Cardiac fibroblast (primary cell): ENCODE results near the gene GPN3.
"Not testable (repeated sequence)": the region's sequence is repeated elsewhere in the genome, so short reads cannot be mapped to it uniquely, and the experiment has no call there.

Experiments
- DNase-seq, 2 donors: peaks; one replicate each; pipeline versions ENCODE4 v3.0.0 to v3.0.0-alpha.2; 2010; ENCODE audit warnings: low read depth in 2 of 2
- H3K4me3 ChIP-seq, 2 donors: replicated peaks in 1 of 2; 1 replicate in 1 of 2; 2 replicates in 1 of 2; pipeline ENCODE4 v1.5.1; 2011; ENCODE audit warnings: low read depth in 2 of 2, low read length in 2 of 2, mild to moderate bottlenecking in 2 of 2, moderate library complexity in 1 of 2
- CTCF ChIP-seq: IDR thresholded peaks from one replicate; pipeline ENCODE4 v1.5.1; 2011; ENCODE audit warnings: low read depth, mild to moderate bottlenecking, low read length, inconsistent platforms

Gene GPN3

DNA sequence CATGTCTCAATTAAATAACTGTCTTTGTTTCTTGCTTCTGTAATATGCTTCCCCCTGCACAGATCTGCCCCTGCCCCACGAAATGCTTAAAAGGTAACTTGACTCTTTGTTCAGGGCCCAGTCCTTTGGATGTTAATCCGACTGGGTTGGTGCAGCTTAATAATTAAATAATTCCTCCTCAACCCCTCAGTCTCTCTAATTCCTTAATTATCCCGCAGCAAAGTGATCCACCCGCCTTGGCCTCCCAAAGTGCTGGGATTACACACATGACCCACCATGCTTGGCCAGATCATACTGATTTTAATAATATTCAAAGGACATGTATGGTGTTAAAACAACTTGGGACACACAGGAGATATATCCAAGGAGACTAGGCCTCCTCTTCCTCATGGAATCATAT lies 46.4 kb downstream of the GPN3 start:
- no peak overlapping the region for H3K4me3 ChIP-seq
- TF ChIP-seq CTCF, result no peak
- DNase-seq, result no peak

DNA sequence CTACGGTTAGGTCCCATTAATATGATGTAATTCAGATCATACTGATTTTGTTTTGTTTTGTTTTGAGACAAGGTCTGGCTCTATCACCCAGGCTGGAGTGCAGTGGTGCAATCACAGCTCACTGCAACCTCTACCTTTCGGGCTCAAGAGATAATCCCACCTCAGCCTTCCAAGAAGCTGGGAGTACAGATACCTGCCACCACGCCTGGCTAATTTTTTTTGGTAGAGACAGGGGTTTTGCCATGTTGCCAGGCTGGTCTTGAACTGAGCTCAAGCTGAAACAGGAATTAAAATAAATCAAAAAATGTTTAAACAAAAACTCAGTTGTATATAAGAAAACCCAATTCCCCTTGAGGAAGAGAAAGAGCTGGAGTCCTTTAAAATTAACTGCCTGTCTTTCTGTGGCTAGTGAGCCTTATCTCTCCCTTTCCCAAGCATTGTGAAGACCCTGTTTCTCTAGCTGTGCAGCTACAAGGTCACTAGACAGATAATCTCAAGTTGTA lies 46.8 kb downstream of the GPN3 start:
- TF ChIP-seq CTCF, result no peak
- no peak for DNase-seq
- H3K4me3 ChIP-seq, result no peak overlapping the region

DNA sequence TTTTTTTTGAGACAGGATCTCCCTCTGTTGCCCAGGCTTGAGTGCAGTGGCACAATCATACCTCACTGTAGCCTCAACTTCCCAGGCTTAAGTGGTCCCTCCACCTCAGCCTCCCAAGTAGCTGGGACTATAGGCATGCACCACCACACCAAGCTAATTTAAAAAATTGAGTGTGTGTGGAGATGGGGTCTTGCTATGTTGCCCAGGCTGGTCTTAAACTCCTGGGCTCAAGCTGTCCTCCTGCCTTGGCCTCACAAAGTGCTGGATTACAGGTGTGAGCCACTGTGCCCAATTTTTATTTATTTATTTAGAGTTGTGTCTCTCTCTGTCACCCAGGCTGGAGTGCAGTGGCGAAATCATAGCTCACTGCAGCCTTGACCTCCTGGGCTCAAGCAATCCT lies 47.4 kb downstream of the GPN3 start:
- DNase-seq, H3K4me3 ChIP-seq: not testable (repeated sequence)

DNA sequence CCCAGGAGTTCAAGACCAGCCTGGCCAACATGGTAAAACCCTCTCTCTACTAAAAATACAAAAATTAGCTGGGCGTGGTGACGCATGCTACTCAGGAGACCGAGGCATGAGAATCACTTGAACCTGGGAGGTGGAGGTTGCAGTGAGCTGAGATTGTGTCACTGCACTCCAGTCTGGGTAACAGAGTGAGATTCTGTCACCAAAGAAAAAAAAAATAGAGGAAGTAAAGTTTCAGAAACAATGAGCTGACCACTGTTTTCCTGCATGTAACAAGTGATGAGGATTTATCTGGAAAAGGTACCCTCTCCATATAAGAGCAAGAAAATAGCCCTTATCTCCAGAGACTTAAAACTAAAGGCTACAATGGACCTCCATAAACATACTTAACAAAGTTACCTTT lies 50.9 kb downstream of the GPN3 start:
- not testable (repeated sequence) for DNase-seq, H3K4me3 ChIP-seq

- not testable (repeated sequence) for H3K4me3 ChIP-seq
Observed at GRCh38 chr12:110410086-110410485, 58.0 kb downstream of the GPN3 start.

GRCh38 chr12:110405126-110405662 lies 62.9 kb downstream of the GPN3 start:
- not testable (repeated sequence) for H3K4me3 ChIP-seq, DNase-seq

More at GRCh38 chr12:110410086-110410485, 58.0 kb downstream of the GPN3 start:
- peak in 1 of 2 donors; percentile 8 for DNase-seq

DNA sequence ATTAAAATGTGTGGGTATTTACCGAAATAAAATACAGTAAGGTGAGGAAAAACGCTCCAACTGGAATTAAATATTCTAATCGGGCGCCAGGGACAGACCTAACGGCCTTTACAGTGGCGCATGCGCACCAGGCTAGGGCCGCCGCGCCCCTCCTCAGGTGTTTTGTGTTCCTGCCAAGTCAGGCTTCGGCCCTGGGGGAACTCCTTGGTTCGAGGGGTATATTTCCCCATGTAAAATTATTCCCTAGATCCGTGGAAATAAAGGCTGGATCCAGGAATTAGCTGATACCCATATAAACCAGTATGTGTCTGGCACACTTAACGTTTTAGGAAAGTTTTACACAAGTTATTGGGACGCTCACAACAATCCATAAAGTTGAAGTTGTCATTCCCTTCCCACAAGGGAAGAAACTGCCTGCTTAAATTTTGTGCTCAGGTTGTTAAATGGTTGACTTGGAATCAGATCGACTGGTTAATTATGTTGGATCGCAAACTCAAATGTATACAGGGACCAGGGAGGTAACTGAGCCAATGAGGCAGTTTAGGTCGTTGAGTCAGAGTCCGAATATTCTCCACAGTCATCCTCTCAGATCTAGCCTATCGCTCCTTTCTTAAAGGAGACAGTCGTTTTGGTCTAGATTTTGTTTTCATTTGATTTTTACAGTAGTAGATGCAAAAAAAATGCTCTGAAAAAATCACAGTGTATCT lies 63.9 kb downstream of the GPN3 start:
- TF ChIP-seq CTCF, result no peak
- DNase-seq, result peak; percentile 66 to 77
- peak overlapping the region; percentile 93 to 94 for H3K4me3 ChIP-seq

DNA sequence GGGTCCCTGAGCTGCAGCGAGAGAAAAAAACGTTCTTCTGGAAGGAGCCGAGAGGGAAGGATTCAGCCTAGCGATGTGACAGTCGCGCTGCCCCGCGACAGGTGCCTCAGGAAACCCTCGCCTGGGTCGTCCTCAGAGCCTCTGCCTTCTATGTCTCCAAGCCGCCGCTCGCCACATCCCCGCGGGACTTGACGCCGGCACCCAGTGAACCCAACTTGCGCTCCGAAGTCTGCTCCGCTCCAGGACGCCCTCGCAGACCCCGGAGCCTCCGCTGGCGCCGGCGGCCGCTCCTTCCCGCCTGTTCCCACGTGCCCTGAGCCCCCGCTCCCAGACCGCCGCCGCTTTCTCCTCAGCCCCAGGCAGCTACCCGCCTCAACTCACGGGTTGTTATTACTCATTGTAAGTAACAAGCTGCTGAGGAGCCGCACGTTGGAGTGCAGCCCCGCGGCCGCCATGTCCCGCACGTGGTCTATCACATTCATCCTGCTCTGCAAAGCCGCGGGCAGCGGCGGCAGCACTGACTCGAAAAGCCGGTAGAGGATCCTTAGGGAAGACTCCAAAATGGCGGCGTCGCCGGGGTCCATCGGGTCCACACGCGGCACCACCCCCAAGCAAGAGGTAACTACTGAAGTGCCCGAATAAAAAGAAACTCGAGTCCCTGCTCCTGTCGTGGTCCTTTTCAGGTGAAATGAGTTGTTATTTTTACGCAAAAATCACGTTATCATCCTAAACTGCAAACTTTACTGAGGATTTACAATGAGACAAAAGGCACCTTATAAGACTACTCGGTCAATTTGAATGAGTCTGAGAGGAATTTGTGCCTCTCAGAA lies 64.7 kb downstream of the GPN3 start, which contains the start of gene ANAPC7:
Gene ANAPC7 (minus strand): TSS at position 563 of the 830 bp plus-strand sequence. CDS start 81 bp downstream, at position 482.
- TF ChIP-seq CTCF, result no peak
- peak within 1 kb of the TSS; percentile 93 to 94 for H3K4me3 ChIP-seq
- DNase-seq, result peak; percentile 95
